ENCODE measurements around the gene DNA2. TPM values are rescaled to one million over a fixed set of nuclear protein-coding genes. Genes with fewer than 3 reads are reported as not detected.

DNA2 gene
- total RNA-seq, 1 experiment from 2014 or later = 43.4 TPM

DNA sequence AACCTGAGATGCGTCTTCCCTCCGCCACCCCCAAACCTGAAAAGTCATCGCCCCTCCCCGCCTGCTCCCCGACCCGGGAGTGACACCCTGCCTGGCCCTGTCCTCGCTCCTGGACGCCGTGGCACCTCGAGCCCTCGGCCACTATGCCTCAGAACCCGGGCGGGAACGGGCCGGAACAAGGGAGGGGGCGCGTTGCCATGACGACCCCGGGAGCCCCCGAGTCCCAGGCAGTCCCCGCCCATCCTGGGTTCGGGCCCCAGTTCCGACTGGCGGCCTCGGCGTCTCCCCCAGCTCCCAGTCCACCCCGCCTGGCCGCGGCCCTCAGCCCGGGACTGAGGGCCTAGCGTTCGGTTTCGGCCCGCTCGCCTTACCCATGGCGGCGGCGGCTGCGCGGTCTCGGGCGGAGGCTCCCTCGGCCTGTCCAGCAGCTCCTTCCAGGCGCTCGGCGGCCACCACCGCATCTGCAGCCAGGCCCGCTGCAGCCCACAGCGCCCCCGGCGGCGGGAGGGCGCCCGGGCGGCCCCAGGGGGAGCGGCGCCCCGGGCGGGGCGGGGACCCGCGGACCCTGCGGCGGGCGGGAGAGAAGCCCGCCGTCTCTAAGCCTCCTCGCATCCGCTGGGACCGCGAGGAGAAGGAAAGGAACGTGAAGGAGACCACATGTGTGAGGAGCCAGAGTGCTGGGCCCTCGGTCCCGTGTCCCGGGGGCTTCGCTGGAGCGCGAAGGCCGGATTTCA lies 64.8 kb downstream of the DNA2 start, which contains the start of gene RUFY2:
Gene RUFY2, minus strand, starts transcription at position 463 of the 734 bp plus-strand sequence. Its CDS starts 88 bp downstream, at position 375.
- H3K14ac ChIP-seq (ENCODE audit: insufficient read depth, low read length) = peak within 1 kb of the TSS; percentile 97
- peak within 1 kb of the TSS; percentile 80 for H3K4me2 ChIP-seq (ENCODE audit: insufficient read depth, insufficient read length, low read length)
- H3K36me3 Mint-ChIP-seq (ENCODE audit: insufficient read depth in 1 of 3, low read depth in 3 of 3) = no peaks in the 10 kb centered on the region
- H3K23ac ChIP-seq (ENCODE audit: insufficient read length, low read depth, low read length) = no peak within 1 kb of the TSS
- peak within 1 kb of the TSS; percentile 26 for H2AFZ ChIP-seq (ENCODE audit: low read length)
- no peaks in the 10 kb centered on the region for H3K79me1 ChIP-seq (ENCODE audit: insufficient read depth, low read depth, low read length, poor library complexity, severe bottlenecking)
- H3K27ac ChIP-seq (ENCODE audit: insufficient read length, low read depth, low read length) = no peak within 1 kb of the TSS
- H3K56ac ChIP-seq (ENCODE audit: insufficient read length, low read depth, low read length) = no peak within 1 kb of the TSS
- H3K18ac ChIP-seq (ENCODE audit: insufficient read length, low read depth, low read length) = peak within 1 kb of the TSS; percentile 96
- DNase-seq = peak; percentile 89
- peak within 1 kb of the TSS; percentile 81 for H3K9ac ChIP-seq (ENCODE audit: extremely low read depth, insufficient read length, low read length)
- peaks cover 17 to 18% of the 10 kb centered on the region in 2 experiments for H3K4me1 Mint-ChIP-seq
- no peaks in the 10 kb centered on the region for H3K9me3 Mint-ChIP-seq
- no CpG with 5 or more reads among the region's 79 CpGs for WGBS (ENCODE audit: extremely low coverage, insufficient read length, low lambda C conversion rate)
- no peak within 1 kb of the TSS for H2BK20ac ChIP-seq (ENCODE audit: low read depth, low read length, poor library complexity, severe bottlenecking)
- peaks cover 6% of the 10 kb centered on the region; the same call in 1 of the 2 replicates for H3K79me2 ChIP-seq (ENCODE audit: insufficient read depth, low read length)
- H4K8ac ChIP-seq (replicated peaks; ENCODE audit: insufficient read length, low read depth, low read length) = no peak within 1 kb of the TSS
- peaks cover 8% of the 10 kb centered on the region for H3K23me2 ChIP-seq (ENCODE audit: insufficient read length, low read depth, low read length, poor library complexity, severe bottlenecking)
- no peak within 1 kb of the TSS for H3T11ph ChIP-seq (ENCODE audit: low read length)
- no peaks in the 10 kb centered on the region for H3K4me1 ChIP-seq (ENCODE audit: insufficient read depth, low read length)
- H2AK5ac ChIP-seq (ENCODE audit: insufficient read length, low read length) = no peak within 1 kb of the TSS
- H4K20me1 ChIP-seq (ENCODE audit: control insufficient read depth, insufficient read depth, insufficient read length) = no peaks in the 10 kb centered on the region
- peaks cover 1% of the 10 kb centered on the region; the same call in 1 of the 2 replicates for H3K27me3 Mint-ChIP-seq (ENCODE audit: low read depth)
- H3K4ac ChIP-seq (ENCODE audit: low read depth, low read length) = no peak within 1 kb of the TSS
- H3K4me3 Mint-ChIP-seq = peak within 1 kb of the TSS; percentile 93 to 95
- peak within 1 kb of the TSS; percentile 94 to 99 (median 95) for H3K27ac Mint-ChIP-seq
- H2BK12ac ChIP-seq (ENCODE audit: insufficient read length, low read depth, low read length) = no peak within 1 kb of the TSS
- no peaks in the 10 kb centered on the region for H3K9me3 ChIP-seq (ENCODE audit: control insufficient read depth, low read depth, low read length)
- H4K5ac ChIP-seq (ENCODE audit: insufficient read length, low read depth, low read length) = no peak within 1 kb of the TSS
- no peaks in the 10 kb centered on the region for H3K27me3 ChIP-seq (ENCODE audit: insufficient read depth, low read length)
- H2BK5ac ChIP-seq (ENCODE audit: insufficient read length, low read length) = no peak within 1 kb of the TSS
- H2BK120ac ChIP-seq (ENCODE audit: low read depth, low read length, poor library complexity, severe bottlenecking) = no peak within 1 kb of the TSS
- H2BK15ac ChIP-seq (ENCODE audit: low read depth, low read length) = 0 out of 2 replicates have a peak within 1 kb of the TSS, but pooled peaks have one; percentile 71
- TF ChIP-seq CTCF (conservative IDR thresholded peaks at IDR 0.05) = no peak; the same call in 1 of the 3 replicates
- no peak within 1 kb of the TSS for H4K91ac ChIP-seq (ENCODE audit: insufficient read length, low read depth, low read length)

All from H9 (cell line).